WTC11 (cell line): Measurements from ENCODE around the gene ARHGAP44. TPM values are rescaled to one million over a fixed set of nuclear protein-coding genes. Genes with fewer than 3 reads are reported as not detected.

Experiments
- ATAC-seq: fragments of 200-7000 bp; cut with Tn5 transposase; 2 replicates; pipeline ENCODE4 v1.10.0; 2021; ENCODE audit warnings: mild to moderate bottlenecking, moderate library complexity
- CTCF ChIA-PET: fragments of 300-600 bp; sonication (Branson Sonifier 250); formaldehyde crosslinking; loops from one replicate; lab custom pipeline; 2021; ENCODE audit warnings: antibody characterized with exemption; lab: Charles Lee
- POLR2A ChIA-PET: fragments of 350-600 bp; sonication (Branson Sonifier 250); formaldehyde crosslinking; loops from one replicate; lab custom pipeline; 2021; ENCODE audit warnings: antibody characterized with exemption; lab: Charles Lee
- DNase-seq: peaks from one replicate; pipeline ENCODE4 v3.0.0; 2021; ENCODE audit warnings: low spot score
- H3K27ac Mint-ChIP-seq: 2 replicates; pipeline ENCODE4 v1.8.0; 2021; ENCODE audit warnings: mixed read lengths
- H3K27me3 Mint-ChIP-seq: 2 replicates; pipeline ENCODE4 v1.8.0; 2021; ENCODE audit warnings: low read depth, mild to moderate bottlenecking, moderate library complexity, mixed read lengths
- H3K36me3 Mint-ChIP-seq: 2 replicates; pipeline ENCODE4 v1.8.0; 2021; ENCODE audit warnings: mixed read lengths
- H3K4me1 Mint-ChIP-seq: 2 replicates; pipeline ENCODE4 v1.8.0; 2022; ENCODE audit warnings: mixed read lengths
- H3K4me3 Mint-ChIP-seq: 2 replicates; pipeline ENCODE4 v1.8.0; 2021; ENCODE audit warnings: mild to moderate bottlenecking, moderate library complexity, mixed read lengths
- H3K9me3 Mint-ChIP-seq: 2 replicates; pipeline ENCODE4 v1.8.0; 2021; ENCODE audit warnings: mixed read lengths
- ETV6 ChIP-seq: sonication (generic); formaldehyde crosslinking; IDR thresholded peaks from 2 replicates; pipeline ENCODE4 v1.8.1; 2022; ENCODE audit warnings: mild to moderate bottlenecking, missing genetic modification reagents
- FOXK1 ChIP-seq: sonication (generic); formaldehyde crosslinking; IDR thresholded peaks from 2 replicates; pipeline ENCODE4 v1.8.0; 2022; ENCODE audit warnings: mild to moderate bottlenecking, moderate library complexity, missing genetic modification reagents
- GABPB1 ChIP-seq: sonication (generic); formaldehyde crosslinking; IDR thresholded peaks from 2 replicates; pipeline ENCODE4 v1.8.1; 2023; ENCODE audit warnings: mild to moderate bottlenecking, missing genetic modification reagents
- GRHL2 ChIP-seq: fragments of 250-450 bp; sonication (Bioruptor Pico); IDR thresholded peaks from 2 replicates; pipeline ENCODE4 v1.8.0; 2022; ENCODE audit warnings: mild to moderate bottlenecking, moderate library complexity; ENCODE audit not compliant: insufficient replicate concordance, severe bottlenecking
- IRF1 ChIP-seq: sonication (generic); formaldehyde crosslinking; IDR thresholded peaks from 2 replicates; pipeline ENCODE4 v1.8.0; 2023; ENCODE audit warnings: missing genetic modification reagents
- JUN ChIP-seq: sonication (generic); formaldehyde crosslinking; IDR thresholded peaks from 2 replicates; pipeline ENCODE4 v1.8.0; 2023; ENCODE audit warnings: mild to moderate bottlenecking, missing genetic modification reagents
- NFYB ChIP-seq: sonication (generic); formaldehyde crosslinking; conservative IDR thresholded peaks from 2 replicates; pipeline ENCODE4 v1.8.0; 2022; ENCODE audit warnings: low read depth, missing genetic modification reagents
- PRRX2 ChIP-seq: fragments of 250-450 bp; sonication (Bioruptor Pico); IDR thresholded peaks from 2 replicates; pipeline ENCODE4 v1.8.0; 2021; ENCODE audit warnings: mild to moderate bottlenecking
- RELA ChIP-seq: sonication (generic); formaldehyde crosslinking; IDR thresholded peaks from 2 replicates; pipeline ENCODE4 v1.8.1; 2022; ENCODE audit warnings: missing genetic modification reagents, mild to moderate bottlenecking, borderline replicate concordance
- RORB ChIP-seq: fragments of 250-450 bp; sonication (Bioruptor Pico); IDR thresholded peaks from 2 replicates; pipeline ENCODE4 v1.9.0; 2021; ENCODE audit warnings: mild to moderate bottlenecking
- SMAD4 ChIP-seq: sonication (generic); formaldehyde crosslinking; IDR thresholded peaks from 2 replicates; pipeline ENCODE4 v1.8.0; 2022; ENCODE audit warnings: mild to moderate bottlenecking, missing genetic modification reagents
- SOX15 ChIP-seq: fragments of 250-450 bp; sonication (Bioruptor Pico); IDR thresholded peaks from 2 replicates; pipeline ENCODE4 v1.9.0; 2021; ENCODE audit warnings: mild to moderate bottlenecking
- ZBTB21 ChIP-seq: sonication (generic); formaldehyde crosslinking; IDR thresholded peaks from 2 replicates; pipeline ENCODE4 v1.8.1; 2023; ENCODE audit warnings: mild to moderate bottlenecking, missing genetic modification reagents, borderline replicate concordance
- ZNF263 ChIP-seq: sonication (generic); formaldehyde crosslinking; IDR thresholded peaks from 2 replicates; pipeline ENCODE4 v1.8.1; 2022; ENCODE audit warnings: low read depth, mild to moderate bottlenecking, moderate library complexity, missing genetic modification reagents
- ZNF396 ChIP-seq: fragments of 250-450 bp; sonication (Bioruptor Pico); IDR thresholded peaks from 2 replicates; pipeline ENCODE4 v1.8.0; 2021; ENCODE audit warnings: mild to moderate bottlenecking, moderate library complexity, borderline replicate concordance
- ZNF423 ChIP-seq: fragments of 250-450 bp; sonication (Bioruptor Pico); IDR thresholded peaks from 2 replicates; pipeline ENCODE4 v2.1.2; 2022; ENCODE audit warnings: mild to moderate bottlenecking, moderate library complexity
- ZNF671 ChIP-seq: fragments of 250-450 bp; sonication (Bioruptor Pico); IDR thresholded peaks from 2 replicates; pipeline ENCODE4 v1.8.0; 2021; ENCODE audit warnings: mild to moderate bottlenecking
- total RNA-seq: library from RNA; stranded (reverse); gene quantifications from 3 replicates; pipeline ENCODE4 v1.2.3, GENCODE V29; 2021
- TF ChIP-seq, protein P1 (sequence below): fragments of 250-450 bp; sonication (Bioruptor Pico); IDR thresholded peaks from 2 replicates; pipeline ENCODE4 v1.9.0; 2021; ENCODE audit warnings: mild to moderate bottlenecking
- TF ChIP-seq, protein P2 (sequence below): fragments of 250-450 bp; sonication (Bioruptor Pico); IDR thresholded peaks from 2 replicates; pipeline ENCODE4 v1.9.0; 2021; ENCODE audit warnings: moderate library complexity, mild to moderate bottlenecking, inconsistent platforms, borderline replicate concordance
- TF ChIP-seq, protein P3 (sequence below): sonication (generic); formaldehyde crosslinking; IDR thresholded peaks from 2 replicates; pipeline ENCODE4 v1.8.1; 2022; ENCODE audit warnings: low read depth, mild to moderate bottlenecking, moderate library complexity, missing genetic modification reagents, borderline replicate concordance
- TF ChIP-seq, protein P4 (sequence below): sonication (generic); formaldehyde crosslinking; IDR thresholded peaks from 2 replicates; pipeline ENCODE4 v1.8.1; 2023; ENCODE audit warnings: mild to moderate bottlenecking, missing genetic modification reagents
- TF ChIP-seq, protein P5 (sequence below): sonication (generic); formaldehyde crosslinking; IDR thresholded peaks from 2 replicates; pipeline ENCODE4 v1.8.1; 2023; ENCODE audit warnings: mild to moderate bottlenecking, missing genetic modification reagents

Gene ARHGAP44
- total RNA-seq, 1 experiment from 2014 or later, result 23.8 TPM

- Mint-ChIP-seq H3K27me3 (no peaks in the 10 kb centered on the region), H3K27ac (no peak overlapping the region), H3K4me3 (no peak overlapping the region), H3K9me3 (no peaks in the 10 kb centered on the region), H3K4me1 (peaks cover 30% of the 10 kb centered on the region), H3K36me3 (peaks cover 20% of the 10 kb centered on the region)
- TF ChIP-seq SMAD4 (CRISPR knock-in tag), result no peak
- TF ChIP-seq, protein P1, sequence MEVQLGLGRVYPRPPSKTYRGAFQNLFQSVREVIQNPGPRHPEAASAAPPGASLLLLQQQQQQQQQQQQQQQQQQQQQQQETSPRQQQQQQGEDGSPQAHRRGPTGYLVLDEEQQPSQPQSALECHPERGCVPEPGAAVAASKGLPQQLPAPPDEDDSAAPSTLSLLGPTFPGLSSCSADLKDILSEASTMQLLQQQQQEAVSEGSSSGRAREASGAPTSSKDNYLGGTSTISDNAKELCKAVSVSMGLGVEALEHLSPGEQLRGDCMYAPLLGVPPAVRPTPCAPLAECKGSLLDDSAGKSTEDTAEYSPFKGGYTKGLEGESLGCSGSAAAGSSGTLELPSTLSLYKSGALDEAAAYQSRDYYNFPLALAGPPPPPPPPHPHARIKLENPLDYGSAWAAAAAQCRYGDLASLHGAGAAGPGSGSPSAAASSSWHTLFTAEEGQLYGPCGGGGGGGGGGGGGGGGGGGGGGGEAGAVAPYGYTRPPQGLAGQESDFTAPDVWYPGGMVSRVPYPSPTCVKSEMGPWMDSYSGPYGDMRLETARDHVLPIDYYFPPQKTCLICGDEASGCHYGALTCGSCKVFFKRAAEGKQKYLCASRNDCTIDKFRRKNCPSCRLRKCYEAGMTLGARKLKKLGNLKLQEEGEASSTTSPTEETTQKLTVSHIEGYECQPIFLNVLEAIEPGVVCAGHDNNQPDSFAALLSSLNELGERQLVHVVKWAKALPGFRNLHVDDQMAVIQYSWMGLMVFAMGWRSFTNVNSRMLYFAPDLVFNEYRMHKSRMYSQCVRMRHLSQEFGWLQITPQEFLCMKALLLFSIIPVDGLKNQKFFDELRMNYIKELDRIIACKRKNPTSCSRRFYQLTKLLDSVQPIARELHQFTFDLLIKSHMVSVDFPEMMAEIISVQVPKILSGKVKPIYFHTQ (CRISPR knock-in tag), result no peak
- TF ChIP-seq ZNF263 (CRISPR knock-in tag), result no peak
- TF ChIP-seq GRHL2 (CRISPR knock-in tag), result no peak
- no peak for TF ChIP-seq ZNF423
- TF ChIP-seq ZNF671 (CRISPR knock-in tag), result no peak
- no peak for TF ChIP-seq ZNF396 (CRISPR knock-in tag)
- TF ChIP-seq SOX15 (CRISPR knock-in tag), result no peak
- no peak for TF ChIP-seq NFYB
- no peak for TF ChIP-seq ZBTB21 (CRISPR knock-in tag)
- no peak for TF ChIP-seq ETV6
- no peak for TF ChIP-seq FOXK1 (CRISPR knock-in tag)
- POLR2A ChIA-PET, result interaction anchor here (0.7 kb wide), 2 partner anchors 55 to 215 kb away, joined by 6 to 8 read pairs; no protein-coding TSS in a partner anchor
- CTCF ChIA-PET, result interaction anchor here (1.2 to 1.8 kb wide), 2 partner anchors 46 to 244 kb away, joined by 5 to 6 read pairs; no protein-coding TSS in a partner anchor
- ATAC-seq (no peak), DNase-seq (no peak)
These were observed 196.4 kb downstream of the ARHGAP44 start for GRCh38 chr17:12985431-12986293.

- H3K9me3 Mint-ChIP-seq, result no peaks in the 10 kb centered on the region
- peaks cover 26% of the 10 kb centered on the region for H3K36me3 Mint-ChIP-seq
- peak; percentile 31 for DNase-seq
- no peak overlapping the region for H3K27ac Mint-ChIP-seq
- TF ChIP-seq, protein P2, sequence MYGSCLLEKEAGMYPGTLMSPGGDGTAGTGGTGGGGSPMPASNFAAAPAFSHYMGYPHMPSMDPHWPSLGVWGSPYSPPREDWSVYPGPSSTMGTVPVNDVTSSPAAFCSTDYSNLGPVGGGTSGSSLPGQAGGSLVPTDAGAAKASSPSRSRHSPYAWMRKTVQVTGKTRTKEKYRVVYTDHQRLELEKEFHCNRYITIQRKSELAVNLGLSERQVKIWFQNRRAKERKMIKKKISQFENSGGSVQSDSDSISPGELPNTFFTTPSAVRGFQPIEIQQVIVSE, result no peak
- no peak for TF ChIP-seq GABPB1 (CRISPR knock-in tag)
- TF ChIP-seq, all 79 proteins: peak for 0
- ChIA-PET CTCF (interaction anchor here (0.6 to 1.5 kb wide), 8 partner anchors 9 to 950 kb away, joined by 3 to 6 read pairs (median 4); no protein-coding TSS in a partner anchor), POLR2A (interaction anchor here (1.6 kb wide), 1 partner anchor 31 kb away, joined by 9 read pairs; the partner anchor contains the start of gene ELAC2)
- peak; percentile 53 for ATAC-seq
- no peak overlapping the region for H3K4me3 Mint-ChIP-seq
- H3K4me1 Mint-ChIP-seq, result peaks cover 30% of the 10 kb centered on the region
- no peaks in the 10 kb centered on the region for H3K27me3 Mint-ChIP-seq
These were observed 197.8 kb downstream of the ARHGAP44 start for GRCh38 chr17:12987120-12987519.

DNA sequence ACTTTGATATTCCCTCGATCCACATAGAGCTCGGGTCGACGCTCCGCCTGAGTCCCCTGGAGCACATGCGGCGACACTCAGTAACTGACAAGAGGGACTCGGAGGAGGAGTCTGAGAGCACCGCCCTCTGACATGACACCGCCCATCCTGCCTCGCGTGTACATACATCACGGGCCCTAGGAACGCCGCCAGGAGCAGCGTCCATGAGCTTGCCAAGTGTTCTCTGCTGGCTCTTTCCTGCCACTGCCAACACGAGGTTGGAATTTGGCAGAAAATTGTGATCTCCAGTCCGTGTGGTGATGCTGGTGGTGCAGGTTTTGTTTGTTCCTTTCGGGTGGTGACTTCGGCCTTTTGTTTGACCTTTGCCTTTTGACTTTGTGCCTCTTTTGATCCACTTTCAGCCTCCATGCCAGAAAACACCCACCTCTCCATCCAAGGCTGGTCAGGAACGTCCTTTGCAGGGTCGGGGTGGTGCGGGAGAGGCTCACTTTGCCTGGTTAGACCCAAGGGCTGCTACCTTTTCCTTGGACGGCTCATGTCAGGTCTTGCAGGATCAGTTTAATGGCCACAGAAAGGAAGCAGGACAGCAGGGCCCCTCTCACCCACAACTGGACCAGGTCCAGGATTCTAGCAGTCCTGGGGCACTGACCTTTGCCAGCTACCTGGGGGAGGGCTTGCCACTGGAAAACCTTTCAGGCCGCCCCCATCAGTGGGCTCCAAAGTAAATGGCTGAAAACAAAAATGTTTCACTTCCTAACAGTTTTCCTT is 200.9 kb downstream of the ARHGAP44 start:
- peaks cover 30% of the 10 kb centered on the region for H3K4me1 Mint-ChIP-seq
- POLR2A ChIA-PET, result no interaction called here
- CTCF ChIA-PET, result interaction anchor here (0.6 kb wide), 1 partner anchor 281 kb away, joined by 3 read pairs; no protein-coding TSS in a partner anchor
- DNase-seq (no peak), ATAC-seq (peak; percentile 52)
- H3K4me3 Mint-ChIP-seq, result no peak overlapping the region
- no peaks in the 10 kb centered on the region for H3K27me3 Mint-ChIP-seq
- H3K9me3 Mint-ChIP-seq, result no peaks in the 10 kb centered on the region
- H3K27ac Mint-ChIP-seq, result no peak overlapping the region; the same call in 1 of the 2 replicates
- H3K36me3 Mint-ChIP-seq, result peaks cover 40% of the 10 kb centered on the region
- TF ChIP-seq RELA (CRISPR knock-in tag) (no peak), RORB (CRISPR knock-in tag) (no peak), IRF1 (CRISPR knock-in tag) (no peak), JUN (CRISPR knock-in tag) (no peak), PRRX2 (CRISPR knock-in tag) (no peak)
- TF ChIP-seq, protein P3, sequence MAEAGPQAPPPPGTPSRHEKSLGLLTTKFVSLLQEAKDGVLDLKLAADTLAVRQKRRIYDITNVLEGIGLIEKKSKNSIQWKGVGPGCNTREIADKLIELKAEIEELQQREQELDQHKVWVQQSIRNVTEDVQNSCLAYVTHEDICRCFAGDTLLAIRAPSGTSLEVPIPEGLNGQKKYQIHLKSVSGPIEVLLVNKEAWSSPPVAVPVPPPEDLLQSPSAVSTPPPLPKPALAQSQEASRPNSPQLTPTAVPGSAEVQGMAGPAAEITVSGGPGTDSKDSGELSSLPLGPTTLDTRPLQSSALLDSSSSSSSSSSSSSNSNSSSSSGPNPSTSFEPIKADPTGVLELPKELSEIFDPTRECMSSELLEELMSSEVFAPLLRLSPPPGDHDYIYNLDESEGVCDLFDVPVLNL (CRISPR knock-in tag), result no peak
- TF ChIP-seq, protein P4, sequence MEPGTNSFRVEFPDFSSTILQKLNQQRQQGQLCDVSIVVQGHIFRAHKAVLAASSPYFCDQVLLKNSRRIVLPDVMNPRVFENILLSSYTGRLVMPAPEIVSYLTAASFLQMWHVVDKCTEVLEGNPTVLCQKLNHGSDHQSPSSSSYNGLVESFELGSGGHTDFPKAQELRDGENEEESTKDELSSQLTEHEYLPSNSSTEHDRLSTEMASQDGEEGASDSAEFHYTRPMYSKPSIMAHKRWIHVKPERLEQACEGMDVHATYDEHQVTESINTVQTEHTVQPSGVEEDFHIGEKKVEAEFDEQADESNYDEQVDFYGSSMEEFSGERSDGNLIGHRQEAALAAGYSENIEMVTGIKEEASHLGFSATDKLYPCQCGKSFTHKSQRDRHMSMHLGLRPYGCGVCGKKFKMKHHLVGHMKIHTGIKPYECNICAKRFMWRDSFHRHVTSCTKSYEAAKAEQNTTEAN, result no peak
- TF ChIP-seq, protein P5, sequence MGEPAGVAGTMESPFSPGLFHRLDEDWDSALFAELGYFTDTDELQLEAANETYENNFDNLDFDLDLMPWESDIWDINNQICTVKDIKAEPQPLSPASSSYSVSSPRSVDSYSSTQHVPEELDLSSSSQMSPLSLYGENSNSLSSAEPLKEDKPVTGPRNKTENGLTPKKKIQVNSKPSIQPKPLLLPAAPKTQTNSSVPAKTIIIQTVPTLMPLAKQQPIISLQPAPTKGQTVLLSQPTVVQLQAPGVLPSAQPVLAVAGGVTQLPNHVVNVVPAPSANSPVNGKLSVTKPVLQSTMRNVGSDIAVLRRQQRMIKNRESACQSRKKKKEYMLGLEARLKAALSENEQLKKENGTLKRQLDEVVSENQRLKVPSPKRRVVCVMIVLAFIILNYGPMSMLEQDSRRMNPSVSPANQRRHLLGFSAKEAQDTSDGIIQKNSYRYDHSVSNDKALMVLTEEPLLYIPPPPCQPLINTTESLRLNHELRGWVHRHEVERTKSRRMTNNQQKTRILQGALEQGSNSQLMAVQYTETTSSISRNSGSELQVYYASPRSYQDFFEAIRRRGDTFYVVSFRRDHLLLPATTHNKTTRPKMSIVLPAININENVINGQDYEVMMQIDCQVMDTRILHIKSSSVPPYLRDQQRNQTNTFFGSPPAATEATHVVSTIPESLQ, result no peak
